HG02642 (cell line): ENCODE results near the gene SLC4A3.

ENCODE experiments used
- ATAC-seq: cut with Tn5 transposase; IDR thresholded peaks from one replicate; pipeline ENCODE4 v1.9.1; 2021; ENCODE audit warnings: mild to moderate bottlenecking; ENCODE audit not compliant: unreplicated experiment, poor library complexity

SLC4A3 gene

DNA sequence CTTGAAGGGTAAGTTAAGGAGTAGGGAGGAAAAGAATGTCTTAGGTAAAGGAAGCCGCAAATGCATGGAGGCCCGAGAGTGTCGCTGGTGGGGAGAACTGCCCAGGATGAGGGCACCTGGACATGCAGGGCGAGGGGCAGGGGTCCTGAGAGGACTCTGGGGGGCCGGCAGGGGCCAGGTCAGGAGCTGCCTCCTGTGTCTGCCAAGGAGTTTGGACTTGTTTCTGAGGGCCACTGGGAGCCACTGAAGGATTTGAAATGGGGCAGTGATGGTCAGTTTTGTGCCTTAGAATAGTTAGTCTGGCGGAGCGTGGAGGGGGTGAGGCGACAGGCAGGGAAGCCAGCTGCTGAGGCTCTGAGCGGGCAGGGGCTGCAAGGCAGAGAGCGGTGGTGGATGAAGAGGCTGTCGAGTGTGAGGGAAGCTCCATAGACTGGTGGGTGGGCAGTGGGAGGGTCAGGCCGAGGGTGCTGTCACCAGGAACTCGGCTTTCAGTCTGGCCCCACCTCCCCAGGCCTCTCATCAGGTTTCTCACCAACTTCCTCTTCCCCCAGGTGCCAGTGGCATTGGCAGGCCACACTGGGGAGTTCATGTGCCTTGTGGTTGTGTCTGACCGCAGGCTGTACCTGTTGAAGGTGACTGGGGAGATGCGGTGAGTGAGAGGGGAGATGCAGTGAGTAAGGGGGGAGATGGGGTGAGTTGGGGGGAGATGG is 14.7 kb upstream of the SLC4A3 start:
- ATAC-seq, result no peak

DNA sequence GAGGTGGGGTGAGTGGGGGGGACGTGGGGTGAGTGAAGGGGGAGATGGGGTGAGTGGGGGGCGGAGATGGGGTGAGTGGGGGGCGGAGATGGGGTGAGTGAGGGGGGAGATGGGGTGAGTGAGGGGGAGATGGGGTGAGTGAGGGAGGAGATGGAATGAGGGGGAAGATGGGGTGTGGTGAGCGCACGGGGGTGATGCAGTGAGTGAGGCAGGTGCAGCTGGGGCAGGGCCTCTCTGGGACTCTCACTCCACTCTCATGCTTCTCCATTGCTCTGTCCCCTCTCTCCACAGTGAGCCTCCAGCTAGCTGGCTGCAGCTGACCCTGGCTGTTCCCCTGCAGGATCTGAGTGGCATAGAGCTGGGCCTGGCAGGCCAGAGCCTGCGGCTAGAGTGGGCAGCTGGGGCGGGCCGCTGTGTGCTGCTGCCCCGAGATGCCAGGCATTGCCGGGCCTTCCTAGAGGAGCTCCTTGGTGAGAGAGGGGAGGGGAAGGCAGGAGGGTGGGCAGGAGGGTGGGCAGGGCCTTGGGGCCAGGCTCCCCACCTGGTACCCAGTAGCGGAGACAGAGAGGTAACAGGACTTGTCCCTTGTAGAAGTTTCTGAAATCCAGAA is 13.9 kb upstream of the SLC4A3 start:
- ATAC-seq, result no peak

DNA sequence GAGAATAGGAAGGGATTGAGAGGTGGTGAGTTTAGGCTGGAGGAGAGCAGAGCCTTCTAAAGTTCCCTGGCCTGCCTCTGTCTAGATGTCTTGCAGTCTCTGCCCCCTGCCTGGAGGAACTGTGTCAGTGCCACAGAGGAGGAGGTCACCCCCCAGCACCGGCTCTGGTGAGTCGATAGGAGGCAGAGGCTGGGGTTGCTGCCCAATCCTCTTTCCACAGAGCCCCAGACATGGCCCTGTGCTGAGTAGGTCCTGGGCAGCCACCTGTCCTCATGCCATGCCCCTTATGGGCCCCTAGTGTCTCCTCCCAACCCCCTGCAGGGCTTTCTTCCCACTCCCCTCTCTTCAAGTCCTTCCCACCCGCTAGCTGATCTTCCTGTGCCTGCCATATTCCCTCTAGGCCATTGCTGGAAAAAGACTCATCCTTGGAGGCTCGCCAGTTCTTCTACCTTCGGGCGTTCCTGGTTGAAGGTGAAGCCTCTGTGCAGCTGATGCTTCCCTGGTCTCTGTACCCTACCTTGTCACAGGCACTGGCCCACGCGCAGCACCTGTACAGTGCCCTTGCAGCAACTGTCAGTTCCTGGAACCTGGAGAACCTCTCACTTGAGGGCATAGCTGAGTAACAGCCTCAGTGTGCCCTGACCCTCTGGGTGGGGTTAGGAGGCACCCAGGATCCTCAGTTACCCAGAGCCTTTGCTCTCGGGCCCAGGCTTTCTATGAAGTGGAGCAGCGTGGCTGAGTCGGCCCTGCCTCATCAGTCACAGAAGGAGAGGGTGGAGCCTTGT is 13.2 kb upstream of the SLC4A3 start:
- ATAC-seq, result no peak

DNA sequence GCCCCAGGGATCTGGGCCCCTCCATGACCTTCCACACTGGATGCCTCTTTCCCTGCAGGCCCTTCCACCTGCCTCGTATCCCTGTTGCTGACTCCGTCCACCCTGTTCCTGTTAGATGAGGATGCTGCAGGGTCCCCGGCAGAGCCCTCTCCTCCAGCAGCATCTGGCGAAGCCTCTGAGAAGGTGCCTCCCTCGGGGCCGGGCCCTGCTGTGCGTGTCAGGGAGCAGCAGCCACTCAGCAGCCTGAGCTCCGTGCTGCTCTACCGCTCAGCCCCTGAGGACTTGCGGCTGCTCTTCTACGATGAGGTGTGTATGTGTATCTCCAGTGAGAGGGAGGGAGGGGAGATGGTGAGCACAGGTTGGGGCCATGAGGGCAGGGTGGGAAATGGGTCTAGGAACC is 12.4 kb upstream of the SLC4A3 start:
- ATAC-seq, result no peak

DNA sequence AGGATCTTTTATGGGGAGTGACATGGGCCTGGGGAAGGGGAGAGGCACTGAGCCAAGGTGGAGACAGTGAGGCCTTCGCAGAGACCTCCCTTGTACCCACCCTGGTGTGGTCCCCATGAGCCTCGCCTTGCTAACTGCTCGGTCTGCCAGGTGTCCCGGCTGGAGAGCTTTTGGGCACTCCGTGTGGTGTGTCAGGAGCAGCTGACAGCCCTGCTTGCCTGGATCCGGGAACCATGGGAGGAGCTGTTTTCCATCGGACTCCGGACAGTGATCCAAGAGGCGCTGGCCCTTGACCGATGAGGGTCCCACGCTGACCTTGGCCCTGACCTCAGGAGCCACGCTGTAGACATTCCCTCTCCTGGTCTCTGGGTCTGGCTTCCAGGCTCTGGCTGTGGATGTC is 11.5 kb upstream of the SLC4A3 start:
- no peak for ATAC-seq

DNA sequence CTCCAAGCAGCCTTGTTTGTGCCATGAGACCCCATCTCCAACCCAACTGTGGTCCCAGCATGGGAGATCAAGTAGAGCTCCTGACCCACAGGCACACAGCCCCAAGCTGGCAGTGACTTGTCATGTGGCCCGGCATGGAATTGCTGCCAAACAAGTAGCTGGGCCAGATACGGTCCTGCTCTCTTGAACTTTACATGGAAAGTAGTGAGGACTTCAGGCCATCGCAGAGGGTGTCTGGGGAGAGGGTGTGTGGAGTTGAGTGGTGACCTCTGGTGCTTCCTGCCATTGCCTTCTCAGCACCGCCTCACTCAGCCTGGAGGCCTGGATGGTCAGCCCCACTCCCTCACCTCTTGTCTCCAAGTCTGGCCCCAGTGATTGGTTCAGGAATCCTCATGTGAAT is 10.9 kb upstream of the SLC4A3 start:
- no peak for ATAC-seq

DNA sequence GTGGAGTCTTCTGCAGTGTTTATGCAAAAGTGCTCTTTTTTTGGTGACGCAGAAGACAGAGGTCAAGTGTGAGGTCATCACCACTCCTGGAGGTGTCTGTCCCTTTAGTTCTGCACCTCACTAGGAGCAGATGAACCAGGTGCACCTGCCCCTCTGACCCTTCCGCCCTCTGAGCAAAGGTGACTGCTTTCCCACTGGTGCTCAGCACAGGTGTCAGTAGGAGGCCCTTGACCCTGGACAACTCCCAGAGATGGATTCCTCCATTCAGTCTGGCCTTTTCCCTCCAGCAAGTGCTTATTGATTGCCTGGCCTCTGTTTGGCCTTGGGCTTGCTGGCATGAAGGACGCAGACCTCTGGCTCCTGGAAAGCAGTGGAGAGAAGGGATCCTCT is 8.7 kb upstream of the SLC4A3 start:
- no peak for ATAC-seq

DNA sequence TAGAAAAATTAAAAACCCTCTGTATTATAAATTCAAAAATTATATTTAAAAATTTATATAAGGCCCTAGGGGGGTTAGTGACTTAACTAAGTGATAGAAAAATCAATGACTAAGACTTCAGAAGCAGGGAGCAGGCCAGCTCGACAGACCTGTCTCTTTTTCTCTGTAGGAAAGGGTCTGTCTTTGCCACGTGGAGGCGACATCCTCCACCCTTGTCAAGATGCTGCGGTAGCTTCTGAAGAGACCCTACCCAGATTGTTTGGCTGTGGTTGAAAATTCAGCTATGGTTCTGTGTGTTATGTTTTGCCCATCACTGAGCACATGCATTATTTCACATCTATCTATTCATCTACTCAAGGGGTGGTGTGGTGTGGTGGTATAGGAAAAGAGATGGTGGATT is 8.2 kb upstream of the SLC4A3 start:
- no peak for ATAC-seq

DNA sequence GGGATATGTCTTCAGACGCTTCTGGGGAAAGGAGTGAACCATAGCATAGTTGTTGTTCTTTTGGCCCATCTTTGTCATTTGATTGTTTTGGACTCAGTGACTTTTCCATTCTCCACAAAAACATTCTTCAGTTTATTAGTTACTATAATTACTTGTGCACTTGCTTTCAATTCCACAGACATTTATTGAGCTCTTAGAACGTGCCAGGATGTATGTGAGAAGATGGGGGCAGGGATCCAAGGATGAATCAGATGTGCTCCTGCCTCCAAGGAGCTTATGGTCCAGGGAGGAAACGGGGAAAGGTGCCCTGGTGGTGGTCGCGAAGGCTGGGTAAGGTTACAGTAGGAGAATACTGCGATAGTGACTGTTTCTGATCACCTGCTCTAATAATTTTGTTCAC is 6.9 kb upstream of the SLC4A3 start:
- no peak for ATAC-seq

DNA sequence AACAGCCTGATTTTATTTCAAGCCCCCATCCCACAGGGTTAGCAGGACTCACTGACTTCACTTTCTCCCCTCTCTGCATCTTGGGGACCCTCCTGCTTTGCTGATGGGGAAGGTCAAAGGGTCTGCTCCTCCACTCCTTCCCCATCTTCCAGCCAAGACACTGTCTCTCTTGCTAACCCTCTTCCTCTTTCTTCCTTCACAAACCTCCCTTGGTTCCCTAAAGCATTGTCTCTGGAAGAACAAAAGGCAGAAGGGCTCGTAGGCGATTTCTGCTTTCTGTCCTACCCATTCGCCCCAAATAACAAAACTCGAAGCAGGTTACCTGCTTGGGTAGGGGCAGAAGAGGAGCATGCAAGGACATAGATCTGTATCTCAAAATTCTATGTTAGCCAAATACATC is 5.5 kb upstream of the SLC4A3 start:
- ATAC-seq, result no peak

DNA sequence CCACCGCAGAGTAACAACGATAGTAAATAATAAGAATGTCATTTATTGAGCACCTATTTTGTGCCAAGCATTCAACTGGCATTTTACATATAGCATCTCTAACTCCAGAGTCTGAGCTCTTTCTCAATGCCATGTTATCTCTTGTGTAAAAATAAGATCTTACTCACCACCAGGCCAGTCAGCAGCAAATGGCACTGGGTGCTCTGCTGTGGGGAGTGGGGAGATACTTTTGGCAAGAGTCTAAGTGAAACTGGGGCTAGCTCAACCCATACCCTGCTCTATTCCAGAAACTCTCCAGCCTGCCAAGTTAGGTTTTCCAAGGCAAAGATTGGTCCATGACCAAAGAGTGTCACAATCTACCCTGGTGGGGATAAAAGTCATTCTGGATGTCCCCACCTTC is 5.0 kb upstream of the SLC4A3 start:
- ATAC-seq, result no peak

DNA sequence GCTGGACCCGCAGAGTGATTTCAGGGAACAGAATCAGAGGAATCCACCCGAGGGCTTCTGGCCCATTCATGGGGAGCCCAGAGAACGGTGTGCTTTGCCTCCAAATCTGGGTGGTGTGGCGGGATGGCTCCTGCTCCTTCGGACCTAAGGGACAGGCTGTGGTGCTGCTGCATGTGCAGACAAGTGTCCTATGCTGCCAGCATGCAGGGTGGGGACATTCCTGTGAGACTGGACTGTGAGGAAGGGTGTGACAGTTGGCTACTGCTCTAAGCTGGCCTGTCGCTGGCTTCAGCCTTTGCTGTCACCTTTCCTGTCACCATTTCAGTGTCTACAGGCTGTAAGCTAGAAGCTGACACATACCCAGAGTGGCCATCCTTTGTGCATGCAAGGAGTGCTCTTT is 2.9 kb upstream of the SLC4A3 start:
- ATAC-seq, result no peak

DNA sequence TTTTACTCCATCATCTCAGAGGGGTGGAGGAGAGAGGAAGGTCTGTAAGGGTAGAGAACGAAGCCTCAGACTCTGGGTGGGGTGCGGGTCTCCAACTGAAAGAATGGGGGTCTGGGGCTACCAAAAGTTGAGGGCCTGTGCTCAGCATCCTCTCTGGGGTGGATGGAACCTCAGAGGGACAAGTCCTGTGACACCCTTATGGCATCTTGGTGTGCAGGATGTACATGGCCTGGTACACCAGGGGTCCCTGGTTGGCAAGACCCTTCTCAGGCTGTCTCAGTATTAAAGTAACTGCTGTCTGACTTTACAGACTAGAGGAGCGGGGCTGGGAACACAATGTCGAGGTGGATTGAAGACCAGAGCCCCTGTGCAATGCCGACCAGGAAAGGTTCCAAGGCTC is 2.3 kb upstream of the SLC4A3 start:
- ATAC-seq, result no peak

DNA sequence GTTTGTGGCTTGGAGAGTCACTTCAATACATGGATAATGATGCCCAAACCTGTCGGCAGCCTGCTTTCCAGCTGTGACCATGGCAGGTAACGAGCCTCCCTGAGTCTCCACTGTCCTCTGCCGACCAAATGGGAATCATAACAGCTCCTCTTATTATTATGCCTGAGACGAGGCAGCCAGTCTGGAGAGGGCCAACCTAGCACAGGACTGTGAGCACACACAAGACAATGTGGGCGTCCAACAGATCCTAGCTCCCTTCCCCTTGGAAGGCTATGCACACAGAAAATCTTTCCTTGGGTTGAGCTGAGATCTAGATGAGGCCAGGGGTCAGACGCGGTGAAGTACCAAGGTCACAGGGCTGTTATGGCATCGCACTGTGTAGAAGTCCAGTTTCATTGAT is 890 bp upstream of the SLC4A3 start:
- ATAC-seq, result no peak

DNA sequence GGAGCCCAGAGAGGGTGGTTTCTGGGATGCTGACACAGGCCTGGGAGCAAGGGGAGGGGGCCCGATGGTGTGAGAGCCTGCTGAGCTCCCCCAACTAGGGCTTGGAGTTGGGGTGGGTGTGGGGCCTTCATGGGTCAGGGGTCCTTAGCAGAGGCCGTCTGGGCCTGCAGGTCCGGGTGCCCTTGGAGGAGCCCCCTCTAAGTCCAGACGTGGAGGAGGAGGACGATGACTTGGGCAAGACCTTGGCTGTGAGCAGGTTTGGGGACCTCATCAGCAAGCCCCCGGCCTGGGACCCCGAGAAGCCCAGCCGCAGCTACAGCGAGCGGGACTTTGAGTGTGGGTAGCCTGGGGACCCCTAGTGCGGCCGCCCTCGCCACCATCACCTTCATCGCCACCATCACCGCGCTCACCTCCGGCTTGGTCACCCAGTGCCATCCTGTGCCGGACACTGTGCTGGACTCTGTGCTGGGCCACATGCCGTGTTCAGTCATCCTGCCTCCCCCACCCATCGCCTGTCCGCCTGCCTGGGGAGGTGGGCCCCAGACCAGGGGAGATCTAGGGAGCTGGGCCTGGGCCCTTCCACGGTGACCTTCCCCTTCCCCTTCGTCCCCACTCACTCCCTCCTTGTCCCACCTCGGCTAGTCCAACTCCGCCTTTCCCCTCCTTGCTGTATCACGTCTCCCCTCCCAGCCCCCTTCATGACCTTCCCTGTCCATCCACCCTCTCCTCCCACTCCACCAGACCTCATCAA is 980 bp downstream of the SLC4A3 start:
- no peak for ATAC-seq

DNA sequence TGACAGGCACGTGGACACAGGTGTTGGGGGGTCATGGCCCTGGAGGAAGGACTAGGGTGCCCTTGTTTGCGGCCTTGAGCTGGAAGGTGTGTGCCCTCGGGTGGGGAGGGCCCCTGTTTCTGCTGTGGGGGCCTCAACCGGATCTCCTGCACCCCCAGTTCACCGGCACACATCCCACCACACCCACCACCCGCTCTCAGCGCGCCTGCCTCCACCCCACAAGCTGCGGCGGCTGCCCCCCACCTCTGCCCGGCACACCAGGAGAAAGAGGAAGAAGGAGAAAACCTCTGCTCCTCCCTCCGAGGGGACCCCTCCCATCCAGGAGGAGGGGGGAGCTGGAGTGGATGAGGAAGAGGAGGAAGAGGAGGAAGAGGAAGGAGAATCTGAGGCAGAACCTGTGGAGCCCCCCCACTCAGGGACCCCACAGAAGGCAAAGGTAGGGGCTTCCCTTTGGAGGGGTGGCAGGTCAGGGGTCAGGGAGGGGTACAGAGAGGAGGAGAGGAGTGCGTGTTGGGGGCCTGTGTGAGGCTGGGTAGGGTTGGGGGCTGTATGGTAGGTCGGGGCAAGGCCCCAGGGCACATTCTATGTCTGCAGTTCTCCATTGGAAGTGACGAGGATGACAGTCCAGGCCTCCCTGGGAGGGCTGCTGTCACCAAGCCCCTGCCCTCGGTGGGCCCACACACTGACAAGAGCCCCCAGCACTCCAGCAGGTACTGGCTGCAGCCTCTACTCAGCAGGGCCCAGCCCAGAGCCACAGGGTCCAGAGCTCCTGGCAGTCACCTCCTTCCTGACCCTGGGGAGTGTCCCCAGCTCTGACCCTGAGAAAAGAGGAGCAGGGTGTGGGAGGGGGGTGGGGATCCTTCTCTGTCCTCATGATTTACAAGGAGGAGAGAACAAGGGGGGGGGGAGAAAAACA is 1.8 kb downstream of the SLC4A3 start:
- ATAC-seq, result no peak

DNA sequence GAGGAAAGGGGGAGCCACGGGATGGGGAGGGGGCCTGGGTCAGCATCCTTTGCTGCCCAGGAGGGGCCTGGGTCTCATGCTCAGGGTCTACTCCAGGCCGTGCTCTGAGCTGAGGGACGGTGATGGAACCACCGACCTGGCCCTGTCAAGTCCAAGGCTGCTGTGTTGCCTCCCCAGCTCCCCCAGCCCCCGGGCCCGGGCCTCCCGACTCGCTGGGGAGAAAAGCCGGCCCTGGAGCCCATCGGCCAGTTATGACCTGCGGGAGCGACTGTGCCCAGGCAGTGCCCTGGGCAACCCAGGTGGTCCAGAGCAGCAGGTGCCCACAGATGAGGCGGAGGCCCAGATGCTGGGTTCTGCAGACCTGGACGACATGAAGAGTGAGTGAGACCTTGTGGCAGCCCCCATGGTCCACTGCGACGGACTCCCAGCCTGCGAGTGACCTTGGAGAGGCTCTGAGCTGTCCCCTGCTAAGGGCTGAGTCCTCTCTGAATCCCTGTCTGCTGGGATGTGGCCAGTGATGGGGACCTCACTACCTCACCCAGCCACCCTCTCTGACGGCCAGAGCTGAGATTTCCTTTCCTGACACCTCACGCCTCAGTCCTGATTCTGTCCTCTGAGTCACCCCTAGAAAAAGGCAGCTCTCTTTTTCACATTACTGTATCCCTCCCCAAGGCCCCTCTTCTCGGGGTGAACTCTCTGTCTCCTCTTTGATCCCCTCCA is 2.7 kb downstream of the SLC4A3 start:
- no peak for ATAC-seq

DNA sequence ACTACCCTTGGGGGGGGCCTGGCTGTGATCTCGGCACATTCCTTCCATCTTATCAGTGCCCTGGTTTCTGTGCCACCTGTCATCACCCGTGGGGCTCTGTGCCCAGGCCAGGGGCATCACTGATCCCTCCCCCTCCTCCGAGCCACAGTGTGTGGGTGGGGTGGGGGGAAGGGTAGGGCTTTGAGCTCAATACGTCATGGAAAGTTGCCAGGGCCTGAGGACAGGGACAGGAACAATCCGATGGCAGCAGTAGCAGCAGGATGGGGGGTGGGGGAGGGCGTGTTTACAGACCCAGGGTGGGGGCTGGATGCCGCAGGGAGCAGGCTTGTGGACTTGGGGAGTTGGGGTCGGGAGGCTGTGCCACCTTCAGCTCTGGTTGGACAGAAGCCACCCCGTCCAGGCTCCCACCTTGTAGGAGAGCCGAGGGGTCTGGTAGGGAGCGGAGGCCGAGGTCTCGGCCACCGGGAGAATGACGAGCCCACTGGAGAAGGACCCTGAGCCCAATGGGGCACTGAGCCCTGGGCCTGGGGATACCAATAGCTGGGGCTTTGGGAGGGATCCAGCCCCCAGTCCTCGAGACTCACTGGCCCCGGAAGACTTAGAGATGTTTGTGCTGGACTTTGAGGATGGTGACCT is 3.5 kb downstream of the SLC4A3 start:
- no peak for ATAC-seq

DNA sequence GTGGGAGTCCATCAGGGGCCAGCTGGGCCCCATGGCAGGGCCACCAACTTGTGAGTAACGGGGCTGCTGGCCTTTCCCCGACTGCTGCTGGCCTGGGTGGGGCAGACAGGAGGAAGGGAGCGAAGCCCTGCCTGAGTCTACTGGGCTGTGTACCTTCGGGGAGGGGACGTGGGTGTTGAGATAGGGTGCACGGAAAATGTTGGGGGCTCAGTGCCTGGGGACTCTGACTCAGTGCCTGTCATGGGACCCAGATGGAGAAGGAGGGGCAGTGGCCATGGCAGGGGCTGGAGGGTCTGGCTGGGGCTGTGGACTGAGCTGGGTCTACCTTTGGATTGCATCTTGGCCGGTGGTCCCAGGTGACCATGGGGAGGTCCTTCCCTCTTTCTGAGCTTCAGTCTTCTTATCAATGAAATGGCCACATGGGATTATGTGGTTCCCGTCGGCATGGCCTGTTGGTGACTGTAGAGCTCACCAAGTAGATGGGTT is 4.0 kb downstream of the SLC4A3 start:
- ATAC-seq, result no peak
